Activated CD4-positive, alpha-beta T cell treated with anti-CD3 and anti-CD28 coated beads, Interleukin-2, amount 50 U/mL, for 48 hours (primary cell): ENCODE measurements around the gene PSG2.
A peak's percentile ranks its signal among the peaks of the same experiment; 100 is the strongest.
"Not testable (repeated sequence)": the region's sequence is repeated elsewhere in the genome, so short reads cannot be mapped to it uniquely, and the experiment has no call there.

ENCODE experiments used
- DNase-seq, 2 experiments: peaks; one replicate each; pipeline ENCODE4 v3.0.0-alpha.2; 2020

PSG2 gene

DNA sequence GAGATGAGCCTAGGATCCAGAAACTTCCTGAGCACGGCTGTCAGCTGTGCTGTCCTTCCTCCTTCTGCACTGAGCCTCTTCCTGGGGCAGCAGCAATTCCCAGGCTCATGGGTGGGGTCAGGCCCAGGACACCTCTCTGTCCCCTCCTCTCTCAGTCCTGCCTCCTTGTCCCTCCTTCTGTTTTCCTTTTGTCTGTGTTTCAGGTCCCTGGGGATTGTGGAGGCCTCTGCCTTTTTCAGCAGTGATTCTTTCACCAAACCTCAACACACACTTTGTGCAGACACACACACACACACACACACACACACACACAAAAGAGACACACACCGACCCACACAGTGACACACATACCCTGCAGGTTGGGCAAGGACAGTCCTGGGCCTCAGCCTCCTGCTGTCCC, at the start of gene PSG2:
TSS of gene PSG2 (minus strand) at position 101 of the 400 bp plus-strand sequence. CDS start 132 bp downstream, outside the sequence.
- not testable (repeated sequence) for DNase-seq

GRCh38 chr19:43131281-43131842, 48.9 kb upstream of the PSG2 start:
- not testable (repeated sequence) for DNase-seq

- not testable (repeated sequence) for DNase-seq
Observed at GRCh38 chr19:43129197-43129596, 46.7 kb upstream of the PSG2 start.

DNA sequence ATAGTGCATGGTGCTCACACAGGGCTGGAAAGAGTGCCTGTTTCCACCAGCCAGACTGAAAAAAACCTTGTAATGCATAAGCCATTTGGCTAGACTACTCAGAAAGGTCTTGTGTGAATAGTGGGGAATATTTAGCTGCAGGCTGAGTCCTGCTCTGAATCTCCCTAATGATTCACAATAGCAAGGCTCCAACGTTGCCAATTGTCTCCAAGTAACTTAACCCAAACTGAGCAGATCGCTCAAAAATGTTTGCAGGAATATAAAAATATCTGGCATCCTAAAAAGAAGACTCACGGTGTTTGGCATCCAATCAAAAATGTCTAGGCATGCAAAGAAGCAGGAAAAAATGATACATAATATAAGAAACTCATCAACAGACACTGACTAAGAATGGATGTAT, 44.8 kb upstream of the PSG2 start:
- DNase-seq = not testable (repeated sequence)

GRCh38 chr19:43126720-43127119, 44.2 kb upstream of the PSG2 start:
- no peak for DNase-seq

DNA sequence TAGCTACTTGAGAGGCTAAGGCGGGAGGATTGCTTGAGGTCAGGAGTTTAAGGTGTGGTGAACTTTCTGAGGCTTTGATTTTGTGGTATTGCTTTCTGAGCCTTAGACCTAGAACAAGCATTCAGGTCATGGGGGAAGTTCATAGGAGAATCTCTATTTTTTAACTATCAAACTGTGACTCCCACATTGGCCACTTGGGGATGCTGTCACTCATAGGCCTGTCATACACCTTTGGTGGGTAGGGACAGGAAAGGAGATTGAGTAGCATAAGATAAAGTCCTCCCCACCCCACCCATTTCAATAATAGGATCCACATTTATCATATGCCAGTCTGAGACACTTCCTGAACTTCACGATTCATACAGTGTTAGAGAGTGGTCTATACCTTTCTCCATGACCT, 41.9 kb upstream of the PSG2 start:
- no peak for DNase-seq

- not testable (repeated sequence) for DNase-seq
Observed at GRCh38 chr19:43120433-43121026, 38.0 kb upstream of the PSG2 start.

DNA sequence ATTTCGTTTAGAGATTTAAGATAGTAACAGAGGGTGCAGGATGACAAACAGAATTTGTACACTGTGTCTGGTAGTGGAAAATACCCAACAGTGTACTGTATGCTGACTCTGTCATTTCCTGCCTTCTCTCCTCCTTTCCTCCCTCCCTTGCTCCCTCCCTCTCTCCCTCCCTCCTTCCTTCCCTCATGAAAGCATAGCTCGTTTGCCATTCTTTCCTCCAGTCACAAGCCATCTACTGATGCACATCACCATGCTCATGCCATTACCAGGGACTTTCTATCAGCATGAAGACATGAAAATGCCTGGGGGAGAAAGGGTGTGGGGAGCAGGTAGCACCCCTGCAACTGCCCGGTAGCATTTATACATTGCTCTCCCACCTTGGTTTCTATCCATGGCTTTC, 37.0 kb upstream of the PSG2 start:
- DNase-seq = not testable (repeated sequence)

DNA sequence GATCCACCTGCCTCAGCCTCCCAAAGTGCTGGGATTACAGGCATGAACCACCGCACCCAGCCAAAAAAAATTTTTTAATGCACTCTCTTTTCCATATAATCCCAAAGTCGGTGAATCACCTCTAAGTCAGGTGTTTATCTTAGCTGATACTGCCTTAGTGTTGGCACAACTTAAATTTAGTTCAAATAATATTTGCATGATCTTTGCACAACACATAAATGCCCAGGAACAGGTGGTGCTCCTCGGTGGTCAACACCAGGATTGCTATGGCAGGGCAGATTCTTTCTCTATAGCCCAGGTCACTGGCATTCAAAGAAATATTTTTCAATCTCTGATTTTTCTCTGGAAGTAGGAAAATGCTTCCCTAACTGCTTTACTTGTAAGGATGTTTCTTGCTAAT, 33.9 kb upstream of the PSG2 start:
- DNase-seq = not testable (repeated sequence)

- not testable (repeated sequence) for DNase-seq
Observed at GRCh38 chr19:43115548-43115947, 33.0 kb upstream of the PSG2 start.

DNA sequence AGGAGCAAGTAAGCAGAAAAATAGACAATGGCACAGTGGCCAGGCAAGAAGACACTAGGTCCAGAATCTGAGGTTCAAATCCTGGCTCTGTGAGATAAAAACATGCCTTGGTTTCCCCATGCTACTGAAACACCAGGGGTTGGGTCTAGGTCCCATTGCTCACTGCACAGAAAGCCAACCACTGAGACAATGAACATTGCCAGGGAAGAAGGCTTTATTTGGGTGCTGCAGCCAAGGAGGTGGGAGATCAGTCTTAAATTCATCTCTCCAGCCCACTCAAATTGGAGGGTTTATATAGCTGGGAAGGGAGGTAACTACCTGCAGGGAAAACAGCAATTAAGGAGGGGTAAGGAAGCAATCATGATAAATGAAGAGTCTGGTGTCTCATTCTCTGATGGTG, 32.6 kb upstream of the PSG2 start:
- not testable (repeated sequence) for DNase-seq

- DNase-seq = not testable (repeated sequence)
Observed at GRCh38 chr19:43114626-43115025, 32.1 kb upstream of the PSG2 start.

GRCh38 chr19:43107401-43107800, 24.9 kb upstream of the PSG2 start:
- DNase-seq = not testable (repeated sequence)

- DNase-seq = no peak
Observed at GRCh38 chr19:43105496-43105895, 23.0 kb upstream of the PSG2 start.

DNA sequence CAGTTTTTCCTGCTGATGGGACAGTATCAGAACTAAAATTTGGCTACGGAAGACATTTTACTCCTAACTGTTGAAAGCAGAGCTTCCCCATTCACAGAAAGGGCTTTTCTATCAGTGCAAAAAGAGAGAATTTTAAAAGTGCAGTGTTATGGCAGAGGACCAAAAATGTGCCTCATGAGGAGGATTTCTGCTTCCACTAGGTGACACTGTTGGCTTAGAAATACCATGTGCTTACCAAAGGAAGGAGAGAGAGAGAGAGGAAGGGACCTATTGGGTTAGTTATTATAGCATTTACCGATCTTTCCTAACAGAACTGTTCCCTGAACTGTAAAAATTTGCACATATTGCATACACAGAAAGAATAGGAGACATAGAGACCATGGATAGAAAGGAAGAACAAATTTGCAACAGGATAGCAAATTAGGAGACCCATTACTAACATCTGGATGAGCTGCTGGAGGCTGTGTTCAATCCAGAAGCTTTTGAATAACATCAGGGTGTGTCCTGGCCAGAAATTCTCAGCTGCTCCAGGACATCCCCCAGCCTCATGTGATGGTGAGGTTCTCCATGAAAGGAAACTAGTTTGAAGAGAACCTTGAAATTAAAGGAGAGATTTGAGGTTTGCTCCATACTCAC, 21.8 kb upstream of the PSG2 start:
- not testable (repeated sequence) for DNase-seq

DNA sequence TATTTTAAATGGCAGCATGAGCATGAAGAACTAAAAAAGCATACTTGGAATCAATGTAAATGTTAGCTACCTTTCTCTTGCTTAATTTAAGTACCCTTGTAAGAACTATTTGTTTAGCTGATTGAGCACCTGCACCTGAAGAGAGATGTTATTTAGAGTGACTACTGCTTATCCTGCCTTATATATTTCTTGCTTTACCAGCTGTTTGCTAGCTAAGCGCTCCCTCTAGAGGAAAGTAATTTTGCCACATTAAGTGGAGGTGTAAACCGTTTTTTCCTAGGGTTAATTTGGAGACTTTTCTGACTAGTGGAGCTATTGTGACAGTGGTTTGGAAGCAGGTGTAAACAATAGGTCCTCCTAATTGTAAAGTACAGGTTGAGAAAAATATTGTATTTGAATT, 19.4 kb upstream of the PSG2 start:
- DNase-seq = no peak

- not testable (repeated sequence) for DNase-seq
Observed at GRCh38 chr19:43098416-43098815, 15.9 kb upstream of the PSG2 start.

DNA sequence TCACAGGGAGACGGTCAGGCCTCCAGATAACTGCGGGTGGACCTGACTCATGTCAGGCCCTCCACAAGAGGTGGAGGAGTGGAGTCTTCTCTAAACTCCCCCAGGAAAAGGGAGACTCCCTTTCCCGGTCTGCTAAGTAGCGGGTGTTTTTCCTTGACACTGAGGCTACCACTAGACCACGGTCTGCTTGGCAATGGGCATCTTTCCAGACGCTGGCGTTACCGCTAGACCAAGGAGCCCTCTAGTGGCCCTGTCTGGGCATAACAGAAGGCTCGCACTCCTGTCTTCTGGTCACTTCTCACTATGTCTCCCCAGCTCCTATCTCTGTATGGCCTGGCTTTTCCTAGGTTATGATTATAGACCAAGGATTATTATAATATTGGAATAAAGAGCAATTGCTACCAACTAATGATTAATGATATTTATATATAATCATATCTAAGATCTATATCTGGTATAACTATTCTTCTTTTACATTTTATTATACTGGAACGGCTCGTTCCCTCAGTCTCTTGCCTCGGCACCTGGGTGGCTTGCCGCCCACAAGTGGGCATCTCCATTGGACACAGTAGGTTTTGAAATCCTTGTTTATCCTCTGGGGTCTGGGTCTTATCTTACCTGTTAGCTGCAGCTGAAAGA, 5.3 kb upstream of the PSG2 start:
- peak; percentile 34 to 51 for DNase-seq

GRCh38 chr19:43085796-43086530, 3.5 kb upstream of the PSG2 start:
- not testable (repeated sequence) for DNase-seq

DNA sequence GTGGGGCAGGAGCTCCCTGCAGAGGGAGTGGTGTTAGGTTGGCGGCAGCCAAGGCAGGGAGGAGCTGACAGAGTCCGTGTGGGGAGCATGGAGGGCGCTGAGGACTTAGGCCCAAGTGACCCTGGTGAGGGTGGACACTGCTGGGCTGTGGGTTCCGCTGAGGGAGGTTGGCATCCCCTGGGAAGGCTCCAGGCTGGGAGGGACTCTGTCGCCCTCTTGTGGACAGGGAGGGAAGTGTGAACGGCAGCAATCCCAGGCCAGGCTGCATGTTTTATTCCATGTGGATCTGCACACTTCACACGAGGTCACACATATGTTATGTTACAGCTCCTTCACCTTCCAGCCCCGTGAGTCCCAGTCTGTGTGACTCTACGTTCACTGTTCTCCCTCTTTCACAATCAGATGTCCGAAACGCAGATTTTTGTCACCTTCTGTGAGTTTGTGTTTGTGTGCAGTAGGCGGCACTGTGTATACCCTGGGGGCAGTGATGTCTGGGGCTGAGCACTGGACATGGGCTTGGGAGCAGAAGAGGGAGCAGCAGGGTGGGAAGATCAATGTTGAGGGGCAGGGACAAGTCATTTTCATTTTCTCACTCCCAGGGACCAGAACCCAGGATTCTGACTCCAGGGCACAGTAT, 1.8 kb upstream of the PSG2 start:
- DNase-seq = peak; percentile 32 to 42

DNA sequence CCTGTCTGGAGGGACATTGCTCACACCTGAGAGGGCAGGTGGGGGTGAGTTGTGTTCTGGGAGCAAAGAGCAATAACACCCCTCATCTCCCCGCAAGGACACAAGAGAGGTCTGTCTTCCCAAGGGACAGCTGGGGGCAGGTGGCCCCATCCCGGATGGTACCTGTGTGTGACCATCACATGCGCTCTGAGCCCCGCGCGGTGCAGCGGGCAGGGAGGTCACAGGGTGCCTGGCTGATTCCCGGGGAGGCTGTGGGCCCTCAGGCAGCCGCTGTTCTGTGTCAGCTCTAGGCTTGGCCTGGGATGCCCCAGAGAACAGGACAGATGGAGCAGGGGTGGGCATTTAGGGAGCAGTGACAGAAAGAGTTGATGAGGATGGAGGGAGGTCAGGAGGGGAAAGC, 1.2 kb upstream of the PSG2 start:
- not testable (repeated sequence) for DNase-seq

- DNase-seq = no peak
Observed at GRCh38 chr19:43078311-43078710, 4.2 kb downstream of the PSG2 start.

DNA sequence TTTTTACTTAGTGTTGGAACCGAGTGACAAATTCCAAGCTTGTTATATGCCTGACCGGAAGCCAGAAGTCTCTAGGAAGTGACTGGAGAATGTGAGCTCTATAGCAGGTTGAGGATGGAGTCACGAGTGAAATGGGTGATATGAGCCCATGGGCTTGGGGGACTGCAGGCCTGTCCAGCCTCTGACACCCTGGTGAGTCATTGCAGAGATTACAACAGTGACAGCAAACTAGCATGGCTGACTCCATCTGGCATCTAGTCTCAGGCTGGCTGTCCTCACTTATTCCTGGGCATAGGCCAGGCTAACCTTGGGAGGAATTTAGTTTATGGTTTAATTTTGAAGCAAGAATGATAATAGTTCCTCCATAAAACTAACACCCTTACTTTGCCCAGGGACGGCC, 4.6 kb downstream of the PSG2 start:
- not testable (repeated sequence) for DNase-seq
